GM12878 (cell line): ENCODE results near the gene UBR7. TPM values are rescaled to one million over a fixed set of nuclear protein-coding genes. Genes with fewer than 3 reads are reported as not detected.

ENCODE experiments used
- ATAC-seq: fragments of 200-7000 bp; cut with Tn5 transposase; 3 replicates; pipeline ENCODE4 v1.9.1; 2020; ENCODE audit warnings: mild to moderate bottlenecking, moderate library complexity
- BruUV-seq: library from RNA; stranded (reverse); fragments of 400-500 nt; replicated peaks from 2 replicates; lab custom pipeline; 2021; lab: Mats Ljungman, UMichigan
- CTCF ChIA-PET: fragments of 300-600 bp; sonication (Branson Sonifier 250); formaldehyde crosslinking; extraction: SDS; loops from one replicate; lab custom pipeline; 2021; ENCODE audit warnings: inconsistent platforms; lab: Yijun Ruan, JAX
- POLR2A ChIA-PET: fragments of 350-600 bp; formaldehyde crosslinking; extraction: SDS; loops from one replicate; lab custom pipeline; 2021; ENCODE audit warnings: inconsistent platforms; lab: Charles Lee
- RAD21 ChIA-PET: fragments of 300-600 bp; sonication (Branson Sonifier 250); formaldehyde crosslinking; loops from one replicate; lab custom pipeline; 2023; ENCODE audit warnings: antibody characterized with exemption; ENCODE audit not compliant: unreplicated experiment; lab: Charles Lee
- SMC1A ChIA-PET: fragments of 300-600 bp; sonication (Branson Sonifier 250); formaldehyde crosslinking; loops from one replicate; lab custom pipeline; 2023; ENCODE audit not compliant: unreplicated experiment, uncharacterized antibody; lab: Charles Lee
- DNase-seq: peaks from one replicate; pipeline ENCODE4 v3.0.0-alpha.2; 2011; ENCODE audit warnings: low read depth, low spot score
- FAIRE-seq: peaks from 3 replicates; lab custom pipeline; 2011; peaks lifted over from hg19 to GRCh38; lab: Jason Lieb, UNC
- H2AFZ ChIP-seq: 2 replicates; pipeline ENCODE4 v1.6.0; 2011; ENCODE audit warnings: low read depth, low read length, control low read depth; ENCODE audit not compliant: control insufficient read depth
- H3K27ac ChIP-seq: 2 replicates; pipeline ENCODE4 v1.5.1; 2011; ENCODE audit warnings: control low read depth; ENCODE audit not compliant: control insufficient read depth, insufficient read depth
- H3K27me3 ChIP-seq, 2 experiments: replicated peaks in 1 of 2; 2 replicates each; pipeline versions ENCODE4 v1.6.0 to v1.6.1; 2011; ENCODE audit warnings: low read length in 1 of 2; ENCODE audit not compliant: control insufficient read depth in 2 of 2, insufficient read depth in 2 of 2
- H3K36me3 ChIP-seq, 2 experiments: 2 replicates each; pipeline ENCODE4 v1.5.1; 2011; ENCODE audit warnings: low read length in 1 of 2; ENCODE audit not compliant: control insufficient read depth in 2 of 2, insufficient read depth in 2 of 2
- H3K4me1 ChIP-seq: 2 replicates; pipeline ENCODE4 v1.6.1; 2011; ENCODE audit warnings: mild to moderate bottlenecking, low read length, moderate library complexity, mixed read lengths; ENCODE audit not compliant: control insufficient read depth, insufficient read depth
- H3K4me2 ChIP-seq: 2 replicates; pipeline ENCODE4 v1.6.0; 2011; ENCODE audit warnings: control low read depth; ENCODE audit not compliant: control insufficient read depth, insufficient read depth
- H3K4me3 ChIP-seq: fragments of 200-600 bp; sonication (generic); 2 replicates; pipeline ENCODE4 v1.5.1; 2016
- H3K79me2 ChIP-seq: 2 replicates; pipeline ENCODE4 v1.6.0; 2011; ENCODE audit warnings: low read length; ENCODE audit not compliant: control insufficient read depth, insufficient read depth
- H3K9ac ChIP-seq: 2 replicates; pipeline ENCODE4 v1.8.0; 2011; ENCODE audit warnings: low read length, control low read depth, mixed read lengths; ENCODE audit not compliant: control insufficient read depth, insufficient read depth
- H3K9me3 ChIP-seq: replicated peaks from 3 replicates; pipeline ENCODE4 v1.5.1; 2011; ENCODE audit warnings: mild to moderate bottlenecking, low read length; ENCODE audit not compliant: control insufficient read depth, insufficient read depth
- H4K20me1 ChIP-seq: 2 replicates; pipeline ENCODE4 v1.6.0; 2011; ENCODE audit not compliant: control insufficient read depth, insufficient read depth
- CHD2 ChIP-seq: IDR thresholded peaks from 2 replicates; pipeline ENCODE4 v1.6.1; 2011; ENCODE audit warnings: low read depth, low read length, improper control_type of control experiment, borderline replicate concordance
- CREB1 ChIP-seq: IDR thresholded peaks from 2 replicates; pipeline ENCODE4 v1.6.1; 2012; ENCODE audit warnings: low read depth, mild to moderate bottlenecking, inconsistent platforms
- EED ChIP-seq: sonication (generic); IDR thresholded peaks from 2 replicates; pipeline ENCODE4 v1.6.1; 2016; ENCODE audit warnings: antibody characterized with exemption, low read depth
- GABPA ChIP-seq: IDR thresholded peaks from 2 replicates; pipeline ENCODE4 v1.6.1; 2014; ENCODE audit warnings: antibody characterized with exemption, low read depth, mild to moderate bottlenecking, inconsistent platforms
- KAT2A ChIP-seq: conservative IDR thresholded peaks from 2 replicates; pipeline ENCODE4 v1.6.1; 2011; ENCODE audit warnings: low read depth, low read length; ENCODE audit not compliant: control insufficient read depth
- RAD21 ChIP-seq: IDR thresholded peaks from 2 replicates; pipeline ENCODE4 v1.6.1; 2011; ENCODE audit warnings: mild to moderate bottlenecking, low read depth, low read length, moderate library complexity; ENCODE audit not compliant: insufficient read depth
- RB1 ChIP-seq: fragments of 450-650 bp; formaldehyde crosslinking; IDR thresholded peaks from 2 replicates; pipeline ENCODE4 v1.6.1; 2017; ENCODE audit warnings: mild to moderate bottlenecking, borderline replicate concordance
- SMC3 ChIP-seq: IDR thresholded peaks from 2 replicates; pipeline ENCODE4 v1.6.1; 2011; ENCODE audit warnings: low read length, improper control_type of control experiment, borderline replicate concordance
- WGBS: methylation state at CpG from one replicate; pipeline ENCODE4 v1.1.6; 2016; ENCODE audit warnings: low lambda C conversion rate; ENCODE audit not compliant: insufficient replicate concordance, insufficient coverage; ENCODE audit errors: missing lambda C conversion rate; 5-methylcytosine and 5-hydroxymethylcytosine counted together
- in situ Hi-C: fragments of 300-500 bp; cut with MboI; formaldehyde crosslinking; loops from 9 replicates; pipeline ENCODE4 v1.14.3; 2018; ENCODE audit warnings: mixed read lengths
- intact Hi-C: fragments of 100-400 bp; cut with micrococcal nuclease; formaldehyde crosslinking; loops from one replicate; pipeline ENCODE4 v1.14.2; 2022; ENCODE audit not compliant: unreplicated experiment
- polyA plus RNA-seq, 11 experiments: library from polyadenylated mRNA; depleted of rRNA in 4 of 11; unstranded in 6 of 11; stranded (reverse) in 5 of 11; fragments of >200 nt; fragmentation: Nextera tagmentation in 4 of 11; fragmentation: Illumina TruSeq in 1 of 11; extraction: Ambion mirVana in 4 of 11; extraction: Trizol in 1 of 11; gene quantifications; 1 replicate in 1 of 11; 2 replicates in 10 of 11; pipeline versions ENCODE4 v1.2.1 to v1.2.3, GENCODE V29; 2011 to 2016; ENCODE audit warnings: inconsistent platforms in 2 of 11, missing spikeins in 2 of 11, low read depth in 1 of 11
- total RNA-seq, 4 experiments: library from RNA; depleted of rRNA in 3 of 4; stranded (reverse); fragments of >200 nt in 3 of 4; fragmentation: Illumina TruSeq in 1 of 4; extraction: Trizol in 1 of 4; gene quantifications; 2 replicates each; pipeline versions ENCODE4 v1.2.1 to v1.2.3, GENCODE V29; 2013 to 2021
- TF ChIP-seq, protein P1 (sequence below): IDR thresholded peaks from 2 replicates; pipeline ENCODE4 v1.6.1; 2012; ENCODE audit warnings: low read depth, low read length, improper control_type of control experiment
- TF ChIP-seq, protein P2 (sequence below): fragments of 450-650 bp; IDR thresholded peaks from 2 replicates; pipeline ENCODE4 v1.6.1; 2017; ENCODE audit warnings: mild to moderate bottlenecking, moderate library complexity

Gene UBR7
- total and polyA plus RNA-seq, 10 of the 15 experiments (the other 5 are each of a cell fraction or from before 2014, with no cell fraction given), result 14.3 to 85.6 (median 49.9) TPM

DNA sequence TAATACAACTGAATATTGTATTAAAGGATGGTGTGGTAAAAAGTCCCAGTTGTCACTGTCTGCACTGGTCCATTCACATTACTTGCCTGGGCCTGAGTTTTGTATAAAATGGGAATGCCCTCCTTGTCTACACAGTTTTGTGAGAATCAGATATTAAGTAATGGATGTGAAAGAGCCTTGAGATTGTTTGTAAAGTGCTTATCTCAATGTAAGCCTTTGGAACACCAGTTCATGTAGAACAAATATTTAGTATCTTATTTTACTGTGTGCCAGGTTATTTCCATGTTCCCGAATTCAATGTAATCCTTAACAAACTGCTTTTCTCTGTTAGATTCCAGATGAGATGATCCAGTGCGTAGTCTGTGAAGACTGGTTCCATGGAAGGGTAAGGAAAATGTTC is 7.5 kb downstream of the UBR7 start:
- DNase-seq, result no peak
- CTCF ChIA-PET, result interaction anchor here (2.8 kb wide), 1 partner anchor 101 kb away, joined by 15 read pairs; no protein-coding TSS in a partner anchor
- TSS peak; percentile 3 for BruUV-seq
- ATAC-seq, result no peak
- no peak for TF ChIP-seq CREB1
- TF ChIP-seq CHD2, result no peak
- no peak for TF ChIP-seq GABPA
- TF ChIP-seq KAT2A, result no peak
- TF ChIP-seq, all 136 proteins: peak for 0
- Histone ChIP-seq H3K27ac (no peak overlapping the region), H3K4me3 (no peak overlapping the region), H3K36me3 (peaks cover 3 to 10% of the 10 kb centered on the region in 2 experiments), H4K20me1 (no peaks in the 10 kb centered on the region), H3K4me2 (no peak overlapping the region), H3K4me1 (peaks cover 25% of the 10 kb centered on the region), H3K9ac (no peak overlapping the region), H3K27me3 (no peaks in the 10 kb centered on the region), H3K9me3 (no peaks in the 10 kb centered on the region), H3K79me2 (peaks cover 5% of the 10 kb centered on the region), H2AFZ (no peak overlapping the region)
- 98% methylated on average over 2 of the region's 2 CpGs for WGBS
- FAIRE-seq, result no peak
- ChIA-PET RAD21 (no interaction called here), SMC1A (no interaction called here), POLR2A (no interaction called here)
- intact Hi-C loops (no loop called here), in situ Hi-C loops (no loop called here)

DNA sequence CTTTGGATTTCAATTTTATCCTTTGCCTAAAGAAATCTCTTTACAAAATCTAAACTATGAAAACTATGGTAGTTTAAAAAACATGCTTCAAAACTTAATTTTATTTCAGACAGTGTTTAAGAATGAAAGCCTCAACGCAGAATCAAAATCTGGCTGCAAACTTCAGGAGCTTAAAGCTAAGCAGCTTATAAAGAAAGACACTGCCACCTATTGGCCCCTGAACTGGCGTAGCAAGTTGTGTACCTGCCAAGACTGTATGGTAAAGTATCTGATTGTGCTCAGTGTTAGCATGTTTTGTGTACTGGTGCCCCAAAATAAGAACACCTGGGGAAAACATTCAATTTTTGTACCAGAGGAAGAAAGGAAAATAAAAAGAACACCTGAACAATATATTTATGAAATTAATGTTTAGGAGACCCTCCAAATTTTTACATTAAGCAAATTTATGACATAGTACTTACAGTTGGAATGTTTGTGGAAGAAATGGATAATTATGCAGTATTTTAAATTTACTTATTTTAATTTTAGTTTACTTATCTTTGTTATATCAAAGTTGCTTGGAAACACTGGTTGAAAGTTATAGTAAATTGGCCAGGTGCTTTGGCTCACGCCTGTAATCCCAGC is 12.2 kb downstream of the UBR7 start:
- Histone ChIP-seq H3K36me3 (peaks cover 6 to 13% of the 10 kb centered on the region in 2 experiments), H2AFZ (no peak overlapping the region), H4K20me1 (no peaks in the 10 kb centered on the region), H3K4me2 (no peak overlapping the region), H3K9me3 (no peaks in the 10 kb centered on the region), H3K9ac (no peak overlapping the region), H3K4me3 (no peak overlapping the region), H3K27ac (no peak overlapping the region), H3K4me1 (no peaks in the 10 kb centered on the region), H3K27me3 (no peaks in the 10 kb centered on the region), H3K79me2 (no peaks in the 10 kb centered on the region)
- WGBS, result 70% methylated on average over 3 of the region's 3 CpGs
- SMC1A ChIA-PET, result interaction anchor here (0.6 to 1.8 kb wide), 22 partner anchors 9 to 673 kb away, joined by 3 to 24 read pairs (median 3); partner anchors contain the start of gene UBR7
- CTCF ChIA-PET, result interaction anchor here (0.6 to 2.7 kb wide), 31 partner anchors 11 to 412 kb away, joined by 3 to 51 read pairs (median 4); partner anchors contain the start of genes GON7, LYSET, MOAP1 and UBR7
- POLR2A ChIA-PET, result interaction anchor here (0.6 to 0.7 kb wide), 3 partner anchors 105 to 660 kb away, joined by 3 to 5 read pairs (median 3); no protein-coding TSS in a partner anchor
- RAD21 ChIA-PET, result interaction anchor here (0.6 to 3.7 kb wide), 14 partner anchors 13 to 449 kb away, joined by 3 to 40 read pairs (median 3); partner anchors contain the start of genes GON7, LYSET, MOAP1 and UBR7
- ATAC-seq (peak; percentile 98), FAIRE-seq (no peak), DNase-seq (no peak)
- no TSS peak for BruUV-seq
- in situ Hi-C loops (loop anchor here (5.0 kb wide), 1 partner anchor 107 kb away; no protein-coding TSS in a partner anchor), intact Hi-C loops (loop anchor here (1.0 to 5.0 kb wide), 3 partner anchors 80 to 267 kb away; no protein-coding TSS in a partner anchor)
- TF ChIP-seq RAD21 (peak; percentile 84), EED (no peak), RB1 (peak; percentile 28; the same call in 1 of the 2 replicates), SMC3 (peak; percentile 55; the same call in 1 of the 2 replicates)
- TF ChIP-seq, protein P1, sequence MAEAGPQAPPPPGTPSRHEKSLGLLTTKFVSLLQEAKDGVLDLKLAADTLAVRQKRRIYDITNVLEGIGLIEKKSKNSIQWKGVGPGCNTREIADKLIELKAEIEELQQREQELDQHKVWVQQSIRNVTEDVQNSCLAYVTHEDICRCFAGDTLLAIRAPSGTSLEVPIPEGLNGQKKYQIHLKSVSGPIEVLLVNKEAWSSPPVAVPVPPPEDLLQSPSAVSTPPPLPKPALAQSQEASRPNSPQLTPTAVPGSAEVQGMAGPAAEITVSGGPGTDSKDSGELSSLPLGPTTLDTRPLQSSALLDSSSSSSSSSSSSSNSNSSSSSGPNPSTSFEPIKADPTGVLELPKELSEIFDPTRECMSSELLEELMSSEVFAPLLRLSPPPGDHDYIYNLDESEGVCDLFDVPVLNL, result no peak
- TF ChIP-seq, protein P2, sequence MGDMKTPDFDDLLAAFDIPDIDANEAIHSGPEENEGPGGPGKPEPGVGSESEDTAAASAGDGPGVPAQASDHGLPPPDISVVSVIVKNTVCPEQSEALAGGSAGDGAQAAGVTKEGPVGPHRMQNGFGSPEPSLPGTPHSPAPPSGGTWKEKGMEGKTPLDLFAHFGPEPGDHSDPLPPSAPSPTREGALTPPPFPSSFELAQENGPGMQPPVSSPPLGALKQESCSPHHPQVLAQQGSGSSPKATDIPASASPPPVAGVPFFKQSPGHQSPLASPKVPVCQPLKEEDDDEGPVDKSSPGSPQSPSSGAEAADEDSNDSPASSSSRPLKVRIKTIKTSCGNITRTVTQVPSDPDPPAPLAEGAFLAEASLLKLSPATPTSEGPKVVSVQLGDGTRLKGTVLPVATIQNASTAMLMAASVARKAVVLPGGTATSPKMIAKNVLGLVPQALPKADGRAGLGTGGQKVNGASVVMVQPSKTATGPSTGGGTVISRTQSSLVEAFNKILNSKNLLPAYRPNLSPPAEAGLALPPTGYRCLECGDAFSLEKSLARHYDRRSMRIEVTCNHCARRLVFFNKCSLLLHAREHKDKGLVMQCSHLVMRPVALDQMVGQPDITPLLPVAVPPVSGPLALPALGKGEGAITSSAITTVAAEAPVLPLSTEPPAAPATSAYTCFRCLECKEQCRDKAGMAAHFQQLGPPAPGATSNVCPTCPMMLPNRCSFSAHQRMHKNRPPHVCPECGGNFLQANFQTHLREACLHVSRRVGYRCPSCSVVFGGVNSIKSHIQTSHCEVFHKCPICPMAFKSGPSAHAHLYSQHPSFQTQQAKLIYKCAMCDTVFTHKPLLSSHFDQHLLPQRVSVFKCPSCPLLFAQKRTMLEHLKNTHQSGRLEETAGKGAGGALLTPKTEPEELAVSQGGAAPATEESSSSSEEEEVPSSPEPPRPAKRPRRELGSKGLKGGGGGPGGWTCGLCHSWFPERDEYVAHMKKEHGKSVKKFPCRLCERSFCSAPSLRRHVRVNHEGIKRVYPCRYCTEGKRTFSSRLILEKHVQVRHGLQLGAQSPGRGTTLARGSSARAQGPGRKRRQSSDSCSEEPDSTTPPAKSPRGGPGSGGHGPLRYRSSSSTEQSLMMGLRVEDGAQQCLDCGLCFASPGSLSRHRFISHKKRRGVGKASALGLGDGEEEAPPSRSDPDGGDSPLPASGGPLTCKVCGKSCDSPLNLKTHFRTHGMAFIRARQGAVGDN, result no peak
